DMS114 treated with DMSO at 0.1 percent for 48 hours (cell line): ENCODE results near the gene PCNA.

Experiments
- DNase-seq: peaks from one replicate; lab custom pipeline; 2025; ENCODE audit not compliant: unreplicated experiment; lab: John Stamatoyannopoulos, UW

The PCNA gene

DNA sequence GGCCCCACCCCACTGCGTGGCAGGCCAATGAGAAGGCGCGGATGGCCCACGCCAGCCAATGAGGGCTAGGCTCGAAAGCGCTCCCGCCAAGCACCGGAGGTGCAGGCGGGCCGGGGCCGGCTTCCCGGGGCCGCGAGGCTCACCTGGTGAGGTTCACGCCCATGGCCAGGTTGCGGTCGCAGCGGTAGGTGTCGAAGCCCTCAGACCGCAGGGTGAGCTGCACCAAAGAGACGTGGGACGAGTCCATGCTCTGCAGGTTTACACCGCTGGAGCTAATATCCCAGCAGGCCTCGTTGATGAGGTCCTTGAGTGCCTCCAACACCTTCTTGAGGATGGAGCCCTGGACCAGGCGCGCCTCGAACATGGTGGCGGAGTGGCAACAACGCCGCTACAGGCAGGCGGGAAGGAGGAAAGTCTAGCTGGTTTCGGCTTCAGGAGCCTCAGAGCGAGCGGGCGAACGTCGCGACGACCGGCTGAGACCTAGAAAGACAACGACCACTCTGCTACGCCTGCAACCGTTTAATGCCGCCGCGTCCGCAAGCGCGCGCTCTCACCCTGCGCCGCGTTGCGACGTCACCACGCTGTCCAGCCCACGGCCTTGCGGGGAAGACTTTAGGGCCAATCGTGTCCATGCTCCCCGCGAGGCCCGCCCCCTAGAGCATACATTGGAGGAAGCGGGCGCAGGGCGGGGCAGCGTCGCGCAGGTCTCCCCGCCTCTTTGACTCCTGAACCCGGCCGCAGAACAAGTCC lies at the start of gene PCNA:
Gene PCNA, minus strand, starts transcription at position 524 of the 750 bp plus-strand sequence. Its CDS starts 160 bp downstream, at position 364.
- DNase-seq, result peak; percentile 94

DNA sequence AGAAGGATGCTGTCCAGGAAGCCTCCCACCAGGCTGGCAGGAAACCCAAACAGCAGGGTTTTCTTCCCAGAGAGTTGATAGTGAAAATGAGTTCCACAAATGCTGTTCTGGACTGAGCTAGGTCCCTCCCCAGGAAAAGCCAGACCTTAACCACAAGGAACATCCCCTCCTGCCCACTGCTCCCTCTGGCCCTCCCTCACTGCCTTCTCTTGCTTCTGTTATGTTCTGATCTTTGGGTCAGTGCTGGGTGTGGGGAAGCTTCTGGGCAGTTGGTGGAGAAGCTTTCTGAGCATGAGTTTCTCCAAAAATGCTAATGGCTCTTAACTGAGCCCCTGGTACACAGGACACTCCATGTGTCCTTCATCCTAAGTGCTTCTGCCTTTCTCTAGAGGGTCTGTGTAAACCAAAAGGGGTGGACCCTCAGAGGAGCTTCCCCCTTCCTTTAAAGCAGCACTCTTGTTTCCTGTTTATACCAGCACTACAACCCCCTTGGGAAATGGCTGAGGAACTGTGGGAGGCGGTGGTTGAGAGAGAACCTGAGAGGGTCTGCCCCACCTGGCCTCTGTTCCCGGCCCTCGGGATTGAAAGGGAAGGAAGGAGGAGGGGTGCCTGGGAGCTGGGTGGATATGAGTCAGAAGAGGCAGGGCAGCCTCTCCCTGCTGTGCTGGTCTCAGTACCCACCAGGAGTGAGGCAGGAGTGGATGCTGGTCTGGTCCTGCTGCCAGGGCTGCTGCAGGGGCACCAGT lies 49.1 kb upstream of the PCNA start:
- no peak for DNase-seq

DNA sequence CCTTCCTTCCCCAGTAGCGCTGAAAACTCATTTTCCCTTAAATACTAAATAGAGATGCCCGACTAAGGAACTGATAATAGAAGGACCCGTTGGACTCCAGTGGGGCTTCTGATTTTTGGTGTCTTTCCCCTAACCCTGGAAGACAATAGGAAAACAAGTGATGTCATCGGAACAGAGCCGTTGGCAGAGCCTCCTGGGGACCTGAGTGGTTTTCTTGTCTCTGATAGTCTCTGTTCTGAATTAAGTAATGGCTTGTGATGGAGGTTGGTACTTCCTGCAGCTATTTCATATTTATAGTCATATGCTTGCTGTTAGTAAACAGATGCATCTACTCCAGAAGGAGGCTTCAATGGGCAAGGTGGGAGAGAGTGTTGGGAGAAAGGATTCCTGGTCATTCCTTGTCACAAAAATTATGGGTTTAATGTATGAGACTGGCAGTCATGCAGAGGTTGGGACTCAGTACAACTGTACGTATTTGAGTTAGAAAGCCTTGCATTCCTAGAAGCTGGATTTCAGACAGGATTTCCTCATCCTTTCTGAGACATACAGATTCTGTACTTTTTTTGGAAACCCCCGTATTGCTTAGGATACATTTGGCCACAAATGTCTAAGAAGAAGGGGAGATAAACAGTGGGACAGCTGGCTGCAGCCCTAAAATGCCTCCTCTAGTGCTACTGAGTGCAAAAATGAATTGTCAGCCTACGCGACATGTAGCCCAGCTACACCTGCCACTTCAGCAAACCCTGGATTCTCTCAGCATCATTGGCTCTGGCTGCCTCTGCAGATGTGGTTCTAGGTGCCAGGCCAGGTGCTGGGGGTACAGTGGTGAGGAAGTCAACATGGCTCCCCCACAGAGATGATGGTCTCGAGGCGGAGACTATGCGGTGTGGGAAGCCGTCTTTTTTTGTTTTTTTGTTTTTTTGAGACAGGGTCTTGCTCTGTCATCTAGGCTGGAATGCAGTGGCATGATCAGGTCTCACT lies 45.2 kb upstream of the PCNA start:
- DNase-seq, result no peak

DNA sequence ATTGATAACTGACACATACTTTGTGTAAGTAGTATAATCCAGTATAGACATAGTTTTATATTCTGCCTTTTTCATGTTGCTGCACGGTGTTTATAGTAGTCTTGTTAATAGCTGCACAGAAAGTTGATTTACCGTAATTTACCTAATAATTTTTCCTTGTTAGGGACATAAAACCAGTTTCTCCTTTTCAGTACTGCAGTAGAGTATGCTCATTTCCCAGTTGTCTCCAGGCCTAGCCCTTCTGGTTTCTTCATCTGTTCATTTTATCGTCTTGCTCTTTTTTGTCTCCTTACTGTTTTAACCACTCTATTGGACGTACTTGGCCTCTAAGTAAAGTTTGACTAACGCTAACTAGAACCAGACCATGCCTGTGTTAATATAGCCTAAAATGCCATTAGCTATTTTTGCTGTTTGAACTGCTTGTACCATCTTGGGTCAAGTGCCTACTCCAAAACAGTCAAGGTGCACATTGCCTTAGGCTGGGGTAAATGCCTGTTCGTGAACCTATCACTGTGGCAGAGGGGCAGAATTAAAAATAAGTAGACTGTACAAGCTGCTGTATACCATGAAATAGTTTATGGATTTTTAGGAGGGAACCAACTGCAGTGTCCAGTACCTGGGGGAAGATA lies 41.9 kb upstream of the PCNA start:
- DNase-seq, result no peak

DNA sequence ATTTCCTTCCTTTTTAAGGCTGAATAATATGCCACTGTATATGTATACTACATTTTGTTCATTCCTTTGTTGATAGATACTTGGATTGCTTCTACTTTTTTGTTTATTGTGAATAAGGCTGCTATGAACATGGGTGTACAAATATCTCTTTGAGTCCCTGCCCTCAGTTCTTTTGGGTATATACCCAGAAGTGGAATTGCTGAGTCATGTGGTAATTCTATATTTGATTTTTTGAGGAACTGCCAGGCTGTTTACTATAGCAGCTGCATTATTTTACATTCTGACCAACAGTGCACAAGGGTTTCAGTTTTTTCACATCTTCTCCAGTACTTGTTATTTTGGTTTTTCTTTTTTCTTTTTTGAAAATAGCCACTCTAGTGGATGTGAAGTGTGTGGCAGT lies 41.1 kb upstream of the PCNA start:
- no peak for DNase-seq

DNA sequence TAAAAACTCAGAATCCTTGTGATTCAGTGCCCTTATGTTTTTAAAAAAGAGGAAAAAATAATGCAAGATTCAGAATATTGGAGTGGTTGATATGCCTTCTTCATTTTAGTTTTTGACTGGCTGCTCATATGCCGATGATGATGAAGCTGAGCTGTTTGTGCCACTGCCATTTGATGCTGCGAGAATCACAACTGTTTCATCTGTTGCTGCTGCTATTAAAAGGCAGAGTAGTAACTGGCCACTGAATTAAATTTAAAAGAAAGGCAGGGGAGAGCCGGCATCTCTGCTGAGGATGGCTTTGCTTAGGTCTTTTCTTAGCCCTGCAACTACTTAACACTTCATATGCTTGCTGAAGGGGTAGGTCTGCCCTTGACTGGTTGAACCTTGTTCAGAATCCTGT lies 40.2 kb upstream of the PCNA start:
- no peak for DNase-seq

DNA sequence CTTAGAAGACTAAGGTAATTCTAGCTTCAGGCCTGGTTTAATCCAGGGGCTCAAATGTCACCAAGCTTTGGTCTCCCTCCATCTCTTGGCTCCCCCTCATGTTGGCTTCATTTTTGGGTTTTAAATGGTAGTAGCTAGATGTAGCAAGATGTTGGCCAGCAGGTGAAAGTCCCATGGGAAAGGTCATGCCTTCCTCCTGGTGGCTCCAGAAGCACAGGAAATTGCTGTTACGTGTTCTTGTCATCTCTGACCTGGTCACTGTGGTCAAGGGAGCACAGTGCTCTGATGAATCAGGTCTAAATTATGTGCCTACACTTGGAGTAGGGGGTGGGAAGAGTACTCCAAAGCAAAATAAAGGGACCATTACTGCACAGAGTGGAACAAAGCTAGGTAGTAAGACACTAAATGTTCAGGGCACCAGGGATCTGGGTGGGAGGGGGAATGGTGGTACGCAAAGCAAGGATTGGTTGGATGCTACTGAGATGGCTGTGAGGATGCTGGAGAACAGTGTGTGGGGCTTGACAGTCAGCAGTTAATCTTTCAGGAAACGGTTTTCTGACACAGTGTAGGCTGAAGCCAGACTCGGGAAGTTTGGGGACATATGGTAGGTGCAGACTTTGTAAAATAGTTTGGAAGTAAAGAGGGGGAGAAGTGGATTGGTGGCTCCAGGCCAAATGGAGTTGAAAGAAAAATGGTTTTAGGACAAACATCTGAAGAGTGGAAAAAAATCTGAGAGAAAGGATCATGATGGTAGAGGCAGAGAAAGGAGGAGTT lies 37.1 kb upstream of the PCNA start:
- DNase-seq, result no peak

DNA sequence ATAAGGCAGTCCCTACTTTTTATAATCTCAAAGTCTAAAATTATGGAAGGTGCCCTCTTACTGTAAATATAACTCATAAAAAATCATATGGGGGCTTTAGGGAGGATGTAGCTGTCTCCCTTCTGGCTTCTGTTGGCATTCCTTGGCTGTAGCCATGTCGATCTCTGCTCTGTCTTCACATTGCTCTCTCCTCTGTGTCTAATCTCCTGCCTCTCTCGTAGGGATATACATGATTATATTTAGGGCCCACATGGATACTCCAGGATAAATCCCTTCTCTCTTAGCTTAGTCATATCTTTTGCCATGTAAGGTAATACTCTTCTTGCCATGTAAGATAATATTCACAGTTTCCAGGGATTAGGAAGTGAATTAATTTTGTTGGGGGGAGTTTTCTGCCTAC lies 35.6 kb upstream of the PCNA start:
- no peak for DNase-seq

DNA sequence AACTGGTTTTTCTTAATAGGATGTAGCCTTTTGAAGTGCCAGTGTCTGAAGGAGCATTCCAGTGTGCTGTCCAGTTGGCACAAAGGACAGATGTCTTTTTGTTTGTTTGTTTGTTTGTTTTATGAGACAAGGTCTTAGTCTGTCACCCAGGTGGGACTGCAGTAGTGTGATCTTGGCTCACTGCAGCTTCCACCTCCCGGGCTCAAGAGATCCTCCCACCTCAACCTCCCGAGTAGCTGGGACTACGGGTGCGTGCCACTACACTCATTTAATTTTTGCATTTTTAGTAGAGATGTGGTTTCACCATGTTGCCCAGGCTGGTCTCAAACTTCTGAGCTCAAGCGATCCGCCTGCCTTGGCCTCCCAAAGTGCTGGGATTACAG lies 34.8 kb upstream of the PCNA start:
- DNase-seq, result no peak

DNA sequence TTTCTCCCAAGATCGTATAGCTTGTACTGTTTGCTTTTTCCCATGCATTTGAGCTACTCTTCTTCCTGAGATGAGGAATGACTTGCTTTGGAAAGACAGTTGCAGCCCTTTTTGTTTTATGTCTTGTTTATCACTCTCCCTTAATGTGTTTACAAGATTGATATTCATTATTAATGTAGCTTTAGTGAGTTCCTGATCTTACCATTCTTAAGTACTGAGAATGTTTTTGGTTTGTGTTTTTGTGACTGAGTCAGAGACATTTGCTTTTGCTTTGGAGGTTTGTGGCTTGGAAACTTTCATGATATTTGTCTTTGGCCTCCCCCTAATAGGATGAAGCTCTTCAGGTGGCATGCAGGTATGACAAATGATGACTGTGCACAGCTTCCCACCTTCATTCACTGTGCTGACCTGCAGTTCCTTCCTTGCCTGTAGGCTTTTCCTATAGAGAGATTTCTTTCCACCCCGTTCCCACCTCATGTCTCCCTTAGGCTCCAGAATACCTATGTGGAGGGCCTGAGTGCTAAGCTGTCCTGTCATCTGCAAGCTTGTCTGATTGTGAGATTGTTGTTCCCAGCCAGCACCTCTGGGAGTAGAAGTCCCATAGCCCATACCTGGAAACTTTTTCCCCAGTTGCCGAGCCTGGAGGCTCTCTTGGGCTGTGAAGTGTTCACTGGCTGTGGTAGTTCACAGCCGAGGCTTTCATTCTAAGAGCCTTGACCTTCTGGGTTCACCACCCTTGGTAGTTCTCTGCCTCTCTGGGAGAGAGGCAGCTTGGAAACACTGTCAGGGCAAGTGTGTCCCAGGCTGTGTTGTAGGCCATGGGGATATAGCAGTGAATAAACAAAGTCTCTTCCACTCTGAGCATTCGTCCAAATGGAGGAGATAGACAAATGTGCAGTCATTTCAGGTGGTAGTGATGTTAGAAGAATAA lies 34.1 kb upstream of the PCNA start:
- no peak for DNase-seq

DNA sequence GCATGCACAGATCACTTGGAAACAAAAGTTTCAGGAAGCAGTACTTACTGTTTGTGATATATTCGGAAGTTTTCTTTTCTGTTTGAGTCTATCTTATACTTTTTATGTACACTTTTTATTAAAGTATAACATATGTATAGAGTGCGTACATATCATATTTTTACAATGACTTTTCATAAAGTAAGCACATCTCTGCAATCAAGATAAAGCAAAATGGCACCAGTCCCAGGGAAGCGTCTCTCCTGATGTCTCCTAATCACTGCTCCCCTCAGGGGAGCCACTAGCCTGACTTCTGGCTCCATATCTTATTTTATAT lies 33.4 kb upstream of the PCNA start:
- DNase-seq, result no peak

DNA sequence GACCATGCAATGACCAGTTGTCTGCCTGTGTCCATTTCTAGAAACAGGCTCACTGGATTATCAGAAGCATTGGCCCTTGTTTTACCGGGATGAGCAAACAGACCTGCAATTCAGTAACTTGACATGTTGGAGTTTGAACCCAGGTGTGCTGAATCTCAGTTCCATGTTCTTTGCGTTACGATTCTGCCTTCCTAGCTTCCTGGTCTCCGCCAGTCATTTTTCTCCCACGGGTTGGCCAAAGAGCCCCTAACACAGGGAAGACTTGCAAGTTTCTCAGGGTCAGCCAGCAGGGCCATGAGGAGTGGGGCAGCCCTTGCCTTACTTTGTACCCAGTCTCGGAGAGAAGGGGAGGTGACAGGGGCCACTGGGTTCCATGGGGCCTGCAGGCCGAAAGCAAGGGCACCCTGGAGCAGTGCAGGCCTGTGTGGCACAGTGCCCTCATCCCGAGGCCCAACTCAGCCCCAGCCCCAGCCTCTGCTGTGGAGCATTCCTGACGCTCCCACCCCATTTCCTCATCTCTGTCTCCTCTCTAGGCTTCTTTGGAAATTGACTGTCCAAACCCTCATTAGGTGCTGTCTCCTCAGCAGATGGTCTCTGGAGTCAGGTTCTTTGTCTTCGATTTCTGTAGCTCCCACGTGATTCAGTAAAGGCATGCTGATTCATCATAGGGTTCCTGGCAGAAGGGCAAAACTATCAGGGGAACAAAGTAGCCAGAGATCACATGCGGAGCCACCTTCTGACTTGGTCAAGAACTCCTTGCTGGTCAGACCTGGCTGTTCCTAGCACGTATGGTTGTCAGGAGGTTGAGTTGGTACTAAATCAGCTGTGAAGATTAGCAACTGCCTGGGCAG lies 30.7 kb upstream of the PCNA start:
- no peak for DNase-seq

DNA sequence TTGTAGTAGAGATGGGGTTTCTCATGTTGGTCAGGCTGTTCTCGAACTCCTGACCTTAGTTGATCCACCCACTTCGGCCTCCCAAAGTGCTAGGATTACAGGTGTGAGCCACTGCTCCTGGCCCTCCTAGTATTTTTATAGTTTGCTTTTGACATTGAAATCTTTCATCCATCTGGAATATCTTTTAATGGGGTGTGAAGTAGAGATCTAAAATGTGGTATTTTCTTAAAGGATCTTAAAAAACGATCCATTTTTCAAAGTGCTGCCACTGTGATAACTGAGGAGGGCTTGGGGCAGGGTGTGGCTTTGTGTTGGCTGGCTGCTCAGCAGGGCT lies 30.1 kb upstream of the PCNA start:
- DNase-seq, result no peak

DNA sequence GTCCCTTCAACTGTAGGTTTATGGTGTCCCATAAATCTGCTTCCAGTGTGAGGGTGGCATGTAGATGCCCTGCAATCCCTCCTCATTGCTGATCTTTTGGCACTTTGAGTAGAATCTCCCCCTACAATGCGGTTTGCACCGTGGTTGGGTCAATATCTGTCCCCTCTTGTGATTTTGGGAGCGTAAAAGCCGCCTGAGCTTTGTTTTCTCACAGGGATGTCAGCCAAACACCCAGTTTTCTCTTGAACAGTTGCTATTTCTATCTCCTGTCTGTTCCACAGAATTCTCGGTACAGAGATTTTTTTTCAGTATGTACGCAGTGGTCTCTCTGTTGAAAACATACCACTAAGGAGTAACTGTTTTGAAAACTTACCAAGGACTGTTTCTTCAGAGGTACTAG lies 28.8 kb upstream of the PCNA start:
- no peak for DNase-seq

DNA sequence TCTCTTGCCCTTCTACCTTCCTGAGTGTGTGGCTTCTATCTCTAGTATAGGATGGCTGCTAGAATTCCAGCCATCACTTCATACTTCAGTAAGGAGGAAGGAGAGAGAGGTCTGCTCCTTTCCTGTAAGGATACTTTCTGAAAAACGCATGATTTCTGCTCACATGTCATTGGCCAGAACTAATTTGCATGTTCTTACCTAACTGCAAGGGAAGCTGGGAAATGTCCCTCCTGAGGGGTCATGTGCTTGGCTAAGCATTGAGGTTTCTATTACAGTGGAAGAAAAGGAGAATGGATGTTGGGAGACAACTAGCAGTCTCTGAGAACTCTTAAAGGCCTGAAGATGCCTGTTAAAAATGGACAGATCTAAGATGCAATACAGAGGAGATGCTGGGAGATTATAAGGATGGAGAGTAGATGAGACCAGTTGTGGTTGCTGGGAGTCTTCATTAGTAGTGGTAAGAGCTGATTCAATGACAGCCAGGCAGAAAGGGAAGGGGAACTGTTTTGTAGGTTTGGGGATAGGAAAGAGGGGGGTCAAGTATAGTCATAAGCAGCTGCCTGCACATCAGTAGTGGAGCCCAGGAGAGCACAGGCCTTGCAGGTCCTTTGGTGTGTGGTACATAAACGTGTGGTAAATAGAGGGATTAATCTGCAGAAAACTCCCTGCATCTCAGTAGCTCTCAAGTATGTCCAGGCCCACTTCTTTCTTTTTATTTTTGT lies 27.3 kb upstream of the PCNA start:
- DNase-seq, result no peak

DNA sequence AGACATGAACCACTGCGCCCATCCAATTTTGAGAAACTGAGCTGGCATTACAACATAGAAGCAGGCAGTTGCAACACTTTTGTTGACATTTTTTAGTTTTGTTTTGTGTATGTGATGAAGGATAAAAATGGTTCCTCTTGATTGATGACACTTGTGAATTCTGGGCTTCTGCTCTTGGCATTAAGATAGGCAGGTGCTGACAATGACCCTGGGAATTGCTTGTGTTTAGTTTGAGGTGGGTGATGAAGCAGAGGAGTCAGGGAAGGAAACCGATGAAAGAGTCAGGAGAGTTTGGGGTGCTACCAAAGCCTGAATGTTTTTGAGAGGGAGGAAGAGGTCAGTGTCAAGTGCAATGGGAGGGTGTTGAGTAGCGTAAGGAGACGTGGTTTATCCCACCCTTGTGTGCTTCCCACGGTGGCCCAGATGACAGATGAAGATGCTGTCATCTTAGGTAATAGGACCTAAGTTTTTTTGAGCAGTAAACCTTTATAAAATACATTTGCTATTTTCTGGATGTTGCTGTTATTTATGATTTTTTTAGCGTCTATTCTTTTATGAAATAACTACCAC lies 26.4 kb upstream of the PCNA start:
- no peak for DNase-seq

DNA sequence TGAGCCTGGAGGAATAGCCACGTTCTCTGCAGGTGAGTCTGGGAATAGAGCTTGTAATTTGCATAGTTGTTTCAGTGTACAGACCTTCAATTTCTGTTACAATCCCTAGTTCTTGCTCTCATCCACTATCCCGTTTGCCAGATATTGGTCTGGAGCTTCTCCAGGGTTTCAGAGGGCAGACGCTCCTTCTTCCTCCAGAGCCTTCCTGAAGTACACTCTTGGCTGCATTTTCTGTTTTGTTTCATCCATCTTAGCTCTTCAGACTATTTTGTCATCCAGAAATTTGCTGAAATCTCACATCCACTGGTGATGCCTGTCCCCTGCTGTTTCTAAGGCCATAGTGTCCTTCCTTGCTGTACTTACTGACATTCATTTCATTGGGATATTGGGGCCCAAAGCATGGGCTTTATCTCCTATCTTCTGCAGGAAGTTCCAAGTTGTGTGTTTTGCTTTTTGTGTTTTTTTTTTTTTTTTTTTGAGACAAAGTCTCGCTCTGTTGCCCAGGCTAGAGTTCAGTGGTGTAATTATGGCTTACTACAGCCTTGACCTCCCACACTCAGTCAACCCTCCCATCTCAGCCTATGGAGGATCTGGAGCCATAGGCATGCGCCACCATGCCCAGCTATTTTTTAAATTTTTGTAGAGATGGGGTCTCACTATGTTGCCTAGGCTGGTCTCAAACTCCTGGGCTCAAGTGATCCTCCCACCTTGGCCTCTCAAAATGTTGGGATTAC lies 25.8 kb upstream of the PCNA start:
- no peak for DNase-seq
